Measurements from ENCODE around the gene RAPGEF4. TPM values are rescaled to one million over a fixed set of nuclear protein-coding genes. Genes with fewer than 3 reads are reported as not detected.

RAPGEF4 gene
- total RNA-seq, 1 experiment from 2014 or later: not detected

DNA sequence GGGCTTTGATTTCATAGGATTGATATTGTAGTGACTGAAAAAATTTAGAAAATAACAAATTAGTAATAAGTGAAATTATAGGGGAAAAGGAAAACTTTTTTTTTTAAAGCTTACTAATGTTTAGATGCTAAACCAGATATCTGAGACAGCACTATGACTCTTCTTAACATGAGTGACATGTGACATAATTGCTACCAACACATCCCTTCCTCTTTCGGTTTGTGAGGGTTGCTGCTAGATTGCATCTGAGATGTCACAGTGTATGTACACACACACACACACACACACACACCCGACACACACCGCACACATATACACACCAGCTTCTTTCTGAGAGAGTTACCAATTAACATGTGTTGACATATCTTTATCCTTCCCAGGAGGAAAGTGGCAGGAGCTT lies 18.0 kb downstream of the RAPGEF4 start:
- no TSS peak for BruUV-seq (replicated peaks)
- Mint-ChIP-seq H3K27ac (ENCODE audit: low read depth, unreplicated experiment) (no peak overlapping the region), H3K27me3 (ENCODE audit: insufficient read depth, unreplicated experiment) (no peaks in the 10 kb centered on the region), H3K4me3 (ENCODE audit: unreplicated experiment) (no peak overlapping the region), H3K9me3 (ENCODE audit: unreplicated experiment) (no peaks in the 10 kb centered on the region), H3K36me3 (ENCODE audit: insufficient read depth, unreplicated experiment) (no peaks in the 10 kb centered on the region), H3K4me1 (ENCODE audit: insufficient read depth, unreplicated experiment) (no peaks in the 10 kb centered on the region)
- TF ChIP-seq, protein P1, sequence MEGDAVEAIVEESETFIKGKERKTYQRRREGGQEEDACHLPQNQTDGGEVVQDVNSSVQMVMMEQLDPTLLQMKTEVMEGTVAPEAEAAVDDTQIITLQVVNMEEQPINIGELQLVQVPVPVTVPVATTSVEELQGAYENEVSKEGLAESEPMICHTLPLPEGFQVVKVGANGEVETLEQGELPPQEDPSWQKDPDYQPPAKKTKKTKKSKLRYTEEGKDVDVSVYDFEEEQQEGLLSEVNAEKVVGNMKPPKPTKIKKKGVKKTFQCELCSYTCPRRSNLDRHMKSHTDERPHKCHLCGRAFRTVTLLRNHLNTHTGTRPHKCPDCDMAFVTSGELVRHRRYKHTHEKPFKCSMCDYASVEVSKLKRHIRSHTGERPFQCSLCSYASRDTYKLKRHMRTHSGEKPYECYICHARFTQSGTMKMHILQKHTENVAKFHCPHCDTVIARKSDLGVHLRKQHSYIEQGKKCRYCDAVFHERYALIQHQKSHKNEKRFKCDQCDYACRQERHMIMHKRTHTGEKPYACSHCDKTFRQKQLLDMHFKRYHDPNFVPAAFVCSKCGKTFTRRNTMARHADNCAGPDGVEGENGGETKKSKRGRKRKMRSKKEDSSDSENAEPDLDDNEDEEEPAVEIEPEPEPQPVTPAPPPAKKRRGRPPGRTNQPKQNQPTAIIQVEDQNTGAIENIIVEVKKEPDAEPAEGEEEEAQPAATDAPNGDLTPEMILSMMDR (IDR thresholded peaks at IDR 0.05; ENCODE audit: unreplicated experiment): no peak
- intact Hi-C loops (cut with micrococcal nuclease): no loop called here
- ChIA-PET POLR2A (no interaction called here), CTCF (no interaction called here)
- no peak for DNase-seq (ENCODE audit: unreplicated experiment)

DNA sequence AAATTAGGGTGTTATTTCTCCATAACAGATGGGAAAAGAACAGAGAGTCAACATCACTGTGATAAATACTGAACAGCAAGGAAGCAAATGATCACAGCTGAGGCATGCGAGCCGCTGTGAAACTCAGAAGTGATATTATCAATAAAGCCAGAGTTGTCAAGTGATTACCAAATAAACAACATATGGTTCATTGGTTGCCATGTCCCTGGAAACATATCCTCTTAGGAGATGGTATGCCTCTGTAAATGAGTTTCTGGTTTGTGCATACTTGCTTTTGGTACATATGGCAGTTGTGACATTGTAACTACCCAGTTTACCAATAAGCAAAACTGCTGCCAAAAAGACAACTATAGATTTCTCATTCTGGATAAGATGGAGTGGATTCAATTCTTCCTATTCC lies 23.8 kb downstream of the RAPGEF4 start:
- no peak overlapping the region for H3K27ac Mint-ChIP-seq (ENCODE audit: low read depth, unreplicated experiment)
- TF ChIP-seq, protein P1 (IDR thresholded peaks at IDR 0.05; ENCODE audit: unreplicated experiment): no peak
- H3K4me1 Mint-ChIP-seq (ENCODE audit: insufficient read depth, unreplicated experiment): no peaks in the 10 kb centered on the region
- CTCF ChIA-PET: no interaction called here
- H3K36me3 Mint-ChIP-seq (ENCODE audit: insufficient read depth, unreplicated experiment): peaks cover 7% of the 10 kb centered on the region
- no peaks in the 10 kb centered on the region for H3K27me3 Mint-ChIP-seq (ENCODE audit: insufficient read depth, unreplicated experiment)
- intact Hi-C loops (cut with micrococcal nuclease): no loop called here
- POLR2A ChIA-PET: interaction anchor here (0.7 kb wide), 1 partner anchor 14 kb away, joined by 3 read pairs; no protein-coding TSS in a partner anchor
- DNase-seq (ENCODE audit: unreplicated experiment): no peak
- H3K4me3 Mint-ChIP-seq (ENCODE audit: unreplicated experiment): no peak overlapping the region
- no TSS peak for BruUV-seq (replicated peaks)
- H3K9me3 Mint-ChIP-seq (ENCODE audit: unreplicated experiment): peaks cover 9% of the 10 kb centered on the region

DNA sequence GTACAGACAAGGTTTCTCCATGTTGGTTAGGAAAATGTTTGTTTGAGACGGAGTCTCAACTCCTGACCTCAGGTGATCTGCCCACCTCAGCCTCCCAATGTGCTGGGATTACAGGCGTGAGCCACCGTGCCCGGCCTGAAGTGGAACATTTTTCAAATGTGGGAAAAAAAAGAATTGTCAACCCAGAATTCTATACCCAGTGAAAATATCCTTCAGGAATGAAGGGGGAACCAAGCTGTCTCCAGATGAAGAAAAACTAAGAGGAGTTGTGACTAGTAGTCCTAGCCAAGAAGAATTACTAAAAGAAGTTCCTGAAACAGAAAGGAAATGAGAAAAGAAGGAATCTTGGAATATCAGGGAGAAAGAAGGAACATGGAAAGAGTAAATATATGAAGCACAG lies 25.7 kb downstream of the RAPGEF4 start:
- intact Hi-C loops (cut with micrococcal nuclease): no loop called here
- POLR2A ChIA-PET: no interaction called here
- H3K4me1 Mint-ChIP-seq (ENCODE audit: insufficient read depth, unreplicated experiment): no peaks in the 10 kb centered on the region

DNA sequence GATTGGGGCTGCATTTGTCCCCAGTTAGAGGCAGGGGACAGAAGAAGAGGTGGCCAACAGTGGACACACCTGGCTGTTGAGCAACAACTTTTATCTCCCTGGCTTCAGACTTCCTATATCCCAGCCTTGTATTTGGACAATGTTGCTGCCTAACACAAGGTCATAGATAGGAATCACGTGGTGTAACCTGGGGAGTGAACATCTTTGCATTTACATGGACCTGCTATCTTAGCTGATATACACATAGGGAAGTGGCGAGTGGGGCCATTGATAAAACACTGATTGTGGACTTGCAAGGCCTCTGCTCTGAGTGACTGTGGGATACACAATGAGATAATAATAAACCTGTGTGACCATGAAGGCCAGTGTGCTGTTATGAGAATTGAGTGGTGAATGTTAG lies 26.9 kb downstream of the RAPGEF4 start:
- Mint-ChIP-seq H3K4me1 (ENCODE audit: insufficient read depth, unreplicated experiment) (no peaks in the 10 kb centered on the region), H3K4me3 (ENCODE audit: unreplicated experiment) (no peak overlapping the region), H3K9me3 (ENCODE audit: unreplicated experiment) (peaks cover 9% of the 10 kb centered on the region), H3K27ac (ENCODE audit: low read depth, unreplicated experiment) (no peak overlapping the region), H3K27me3 (ENCODE audit: insufficient read depth, unreplicated experiment) (no peaks in the 10 kb centered on the region), H3K36me3 (ENCODE audit: insufficient read depth, unreplicated experiment) (peaks cover 7% of the 10 kb centered on the region)
- POLR2A ChIA-PET: interaction anchor here (0.7 kb wide), 1 partner anchor 351 kb away, joined by 4 read pairs; no protein-coding TSS in a partner anchor
- TF ChIP-seq, protein P1 (IDR thresholded peaks at IDR 0.05; ENCODE audit: unreplicated experiment): no peak
- CTCF ChIA-PET: interaction anchor here (0.7 kb wide), 1 partner anchor 9 kb away, joined by 3 read pairs; no protein-coding TSS in a partner anchor
- BruUV-seq (replicated peaks): no TSS peak
- DNase-seq (ENCODE audit: unreplicated experiment): no peak
- intact Hi-C loops (cut with micrococcal nuclease): no loop called here

More for the DNA sequence above, 25.7 kb downstream of the RAPGEF4 start:
- H3K27ac Mint-ChIP-seq (ENCODE audit: low read depth, unreplicated experiment): no peak overlapping the region
- peaks cover 9% of the 10 kb centered on the region for H3K9me3 Mint-ChIP-seq (ENCODE audit: unreplicated experiment)
- TF ChIP-seq, protein P1 (IDR thresholded peaks at IDR 0.05; ENCODE audit: unreplicated experiment): no peak
- DNase-seq (ENCODE audit: unreplicated experiment): no peak
- peaks cover 7% of the 10 kb centered on the region for H3K36me3 Mint-ChIP-seq (ENCODE audit: insufficient read depth, unreplicated experiment)
- CTCF ChIA-PET: interaction anchor here (0.6 kb wide), 1 partner anchor 967 kb away, joined by 3 read pairs; no protein-coding TSS in a partner anchor
- no TSS peak for BruUV-seq (replicated peaks)
- H3K4me3 Mint-ChIP-seq (ENCODE audit: unreplicated experiment): no peak overlapping the region
- no peaks in the 10 kb centered on the region for H3K27me3 Mint-ChIP-seq (ENCODE audit: insufficient read depth, unreplicated experiment)

All from MCF 10A (cell line).